HCT116 (cell line): Measurements from ENCODE around the gene DPH2. TPM values are rescaled to one million over a fixed set of nuclear protein-coding genes. Genes with fewer than 3 reads are reported as not detected.
A peak's percentile ranks its signal among the peaks of the same experiment; 100 is the strongest.

Source experiments
- ATAC-seq: fragments of 200-7000 bp; cut with Tn5 transposase; 2 replicates; pipeline ENCODE4 v1.9.1; 2020; ENCODE audit warnings: mild to moderate bottlenecking, moderate library complexity
- BruUV-seq: library from RNA; stranded (reverse); fragments of 400-500 nt; replicated peaks from 2 replicates; lab custom pipeline; 2021; lab: Mats Ljungman, UMichigan
- CTCF ChIA-PET: fragments of 300-600 bp; sonication (Branson Sonifier 250); formaldehyde crosslinking; loops from one replicate; lab custom pipeline; 2021; ENCODE audit warnings: antibody characterized with exemption; lab: Charles Lee
- POLR2A ChIA-PET: fragments of 300-600, 350-600 bp; sonication (Branson Sonifier 250); formaldehyde crosslinking; loops from one replicate; lab custom pipeline; 2021; ENCODE audit warnings: antibody characterized with exemption; lab: Charles Lee
- RAD21 ChIA-PET, 2 experiments: fragments of 300-600 bp; sonication (Branson Sonifier 250); formaldehyde crosslinking; loops; one replicate each; lab custom pipeline; 2023; ENCODE audit warnings: low total read pairs in 2 of 2; ENCODE audit not compliant: uncharacterized antibody in 2 of 2, unreplicated experiment in 2 of 2, low non-redundant PET in 1 of 2; lab: Charles Lee
- DNase-seq: peaks from one replicate; pipeline ENCODE4 v3.0.0-alpha.2; 2010; ENCODE audit warnings: low read depth, low spot score
- H2AFZ ChIP-seq: fragments of 200-600 bp; shearing (Covaris generic), sonication (generic); 2 replicates; pipeline ENCODE4 v1.6.1; 2017; ENCODE audit warnings: low read depth, mixed run types, mixed read lengths, antibody characterized with exemption, low read length; ENCODE audit not compliant: poor library complexity, severe bottlenecking
- H3K27ac ChIP-seq: 2 replicates; pipeline ENCODE4 v1.5.1; 2012; ENCODE audit warnings: low read depth, low read length
- H3K27me3 ChIP-seq: fragments of 200-600 bp; sonication (generic); 2 replicates; pipeline ENCODE4 v1.6.1; 2016; ENCODE audit warnings: mixed run types, low read length, mixed read lengths; ENCODE audit not compliant: insufficient read depth
- H3K36me3 ChIP-seq, 2 experiments: fragments of 200-500 bp in 1 of 2; fragments of 200-600 bp in 1 of 2; sonication (Bioruptor generic) in 1 of 2; sonication (generic) in 1 of 2; 2 replicates each; pipeline versions ENCODE4 v1.5.1 to v1.6.1; 2014 to 2016; ENCODE audit warnings: low read length in 2 of 2, inconsistent platforms in 1 of 2, mixed read lengths in 1 of 2, mixed run types in 1 of 2; ENCODE audit not compliant: insufficient read depth in 2 of 2, control insufficient read depth in 1 of 2
- H3K4me1 ChIP-seq, 2 experiments: fragments of 200-600 bp in 1 of 2; sonication (generic) in 1 of 2; 2 replicates each; pipeline versions ENCODE4 v1.5.1 to v1.6.1; 2012 to 2017; ENCODE audit warnings: low read length in 2 of 2, inconsistent platforms in 1 of 2, mild to moderate bottlenecking in 1 of 2, mixed read lengths in 1 of 2, mixed run types in 1 of 2, moderate library complexity in 1 of 2; ENCODE audit not compliant: insufficient read depth in 2 of 2, control insufficient read depth in 1 of 2
- H3K4me2 ChIP-seq: fragments of 200-600 bp; sonication (generic); 2 replicates; pipeline ENCODE4 v1.6.1; 2017; ENCODE audit warnings: mixed run types, low read length, mixed read lengths
- H3K4me3 ChIP-seq, 2 experiments: fragments of 200-600 bp in 1 of 2; sonication (generic) in 1 of 2; replicated peaks in 1 of 2; 2 replicates each; pipeline ENCODE4 v1.5.1; 2011 to 2016; ENCODE audit warnings: low read length in 2 of 2, control low read depth in 1 of 2, low read depth in 1 of 2, mild to moderate bottlenecking in 1 of 2, mixed read lengths in 1 of 2, mixed run types in 1 of 2
- H3K79me2 ChIP-seq: fragments of 200-600 bp; sonication (generic); 2 replicates; pipeline ENCODE4 v1.6.1; 2017; ENCODE audit warnings: mild to moderate bottlenecking, mixed run types, low read length, moderate library complexity, mixed read lengths; ENCODE audit not compliant: insufficient read depth
- H3K9ac ChIP-seq: fragments of 200-600 bp; sonication (generic); 2 replicates; pipeline ENCODE4 v1.6.1; 2016; ENCODE audit warnings: low read length, mixed read lengths
- H3K9me2 ChIP-seq: fragments of 200-600 bp; sonication (generic), shearing (Covaris generic); 2 replicates; pipeline ENCODE4 v1.6.1; 2017; ENCODE audit warnings: mixed run types, mild to moderate bottlenecking, moderate library complexity; ENCODE audit not compliant: insufficient read depth
- H3K9me3 ChIP-seq, 2 experiments: fragments of 200-500 bp in 1 of 2; fragments of 200-600 bp in 1 of 2; sonication (Bioruptor generic) in 1 of 2; sonication (generic) in 1 of 2; 2 replicates each; pipeline ENCODE4 v1.6.1; 2014 to 2017; ENCODE audit warnings: low read length in 2 of 2, mixed read lengths in 2 of 2, inconsistent platforms in 1 of 2, low read depth in 1 of 2, mild to moderate bottlenecking in 1 of 2, mixed run types in 1 of 2, moderate library complexity in 1 of 2; ENCODE audit not compliant: control insufficient read depth in 1 of 2, insufficient read depth in 1 of 2
- H4K20me1 ChIP-seq: fragments of 200-600 bp; sonication (generic), shearing (Covaris generic); 2 replicates; pipeline ENCODE4 v1.6.1; 2017; ENCODE audit warnings: mixed run types, mild to moderate bottlenecking, moderate library complexity; ENCODE audit not compliant: insufficient read depth
- CTCF ChIP-seq, 3 experiments: fragments of 200-600 bp in 1 of 3; sonication (generic) in 1 of 3; IDR thresholded peaks in 2 of 3; conservative IDR thresholded peaks in 1 of 3; 2 replicates each; pipeline ENCODE4 v1.5.1; 2012 to 2017; ENCODE audit warnings: low read depth in 2 of 3, low read length in 2 of 3, antibody characterized with exemption in 1 of 3, borderline replicate concordance in 1 of 3, control low read depth in 1 of 3, mild to moderate bottlenecking in 1 of 3, mixed read lengths in 1 of 3, mixed run types in 1 of 3, moderate library complexity in 1 of 3; ENCODE audit not compliant: insufficient read depth in 1 of 3
- SP1 ChIP-seq: IDR thresholded peaks from 2 replicates; pipeline ENCODE4 v1.6.1; 2012; ENCODE audit warnings: low read depth
- ZFX ChIP-seq: fragments of 450-650 bp; IDR thresholded peaks from 2 replicates; pipeline ENCODE4 v1.6.1; 2017
- intact Hi-C: fragments of 100-400 bp; cut with micrococcal nuclease; formaldehyde crosslinking; loops from 2 replicates; pipeline ENCODE4 v1.10.0; 2022
- total RNA-seq: library from RNA; stranded (reverse); gene quantifications from one replicate; pipeline ENCODE4 v1.2.1, GENCODE V29; 2021; ENCODE audit not compliant: unreplicated experiment
- TF ChIP-seq, protein P1 (sequence below): IDR thresholded peaks from 2 replicates; pipeline ENCODE4 v1.6.1; 2011; ENCODE audit warnings: mild to moderate bottlenecking, low read length, moderate library complexity; ENCODE audit not compliant: insufficient replicate concordance; ENCODE audit errors: extremely low read depth

DPH2 gene
- total RNA-seq, 1 experiment from 2014 or later, result 53.2 TPM

DNA sequence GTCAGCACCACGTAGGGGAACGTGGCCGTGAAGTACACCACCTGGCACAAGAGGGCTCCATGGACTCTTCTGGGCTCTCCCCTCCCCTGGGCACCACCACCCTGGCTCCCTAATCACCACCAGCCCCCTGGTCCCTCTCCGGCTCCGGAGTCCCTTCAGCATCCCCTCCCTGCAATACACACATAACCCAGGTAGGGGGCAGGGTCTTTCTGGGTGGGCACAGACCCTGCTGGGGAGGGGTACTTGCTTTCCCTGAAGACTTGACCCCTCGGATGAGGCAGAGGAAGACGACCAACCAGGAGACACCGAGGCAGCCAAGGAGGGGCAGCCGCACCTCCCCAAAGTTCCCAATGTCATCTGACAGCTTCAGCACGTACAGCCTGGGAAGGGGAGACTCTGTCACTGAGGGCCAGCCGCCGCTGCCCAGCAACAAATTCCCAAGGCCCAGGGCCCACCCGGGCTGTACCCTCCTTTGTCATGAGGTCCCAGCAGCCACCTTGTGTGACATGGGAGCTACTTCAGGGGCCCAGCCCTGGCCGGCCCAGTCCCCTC, 32.9 kb downstream of the DPH2 start:
- no peak overlapping the region for H3K4me2 ChIP-seq
- no peak for ATAC-seq
- CTCF ChIA-PET, result no interaction called here
- TF ChIP-seq ZFX (no peak), SP1 (no peak), CTCF (IDR thresholded peaks at IDR 0.05 in 2 of 3, conservative IDR thresholded peaks at IDR 0.05 in 1 of 3; ENCODE audit: borderline replicate concordance in 1 of 3, insufficient read depth in 1 of 3, low read depth in 2 of 3, low read length in 2 of 3) (peak in 2 of 3 experiments; percentile 39 to 47; a peak in 4 of 6 replicates)
- TF ChIP-seq, protein P1, sequence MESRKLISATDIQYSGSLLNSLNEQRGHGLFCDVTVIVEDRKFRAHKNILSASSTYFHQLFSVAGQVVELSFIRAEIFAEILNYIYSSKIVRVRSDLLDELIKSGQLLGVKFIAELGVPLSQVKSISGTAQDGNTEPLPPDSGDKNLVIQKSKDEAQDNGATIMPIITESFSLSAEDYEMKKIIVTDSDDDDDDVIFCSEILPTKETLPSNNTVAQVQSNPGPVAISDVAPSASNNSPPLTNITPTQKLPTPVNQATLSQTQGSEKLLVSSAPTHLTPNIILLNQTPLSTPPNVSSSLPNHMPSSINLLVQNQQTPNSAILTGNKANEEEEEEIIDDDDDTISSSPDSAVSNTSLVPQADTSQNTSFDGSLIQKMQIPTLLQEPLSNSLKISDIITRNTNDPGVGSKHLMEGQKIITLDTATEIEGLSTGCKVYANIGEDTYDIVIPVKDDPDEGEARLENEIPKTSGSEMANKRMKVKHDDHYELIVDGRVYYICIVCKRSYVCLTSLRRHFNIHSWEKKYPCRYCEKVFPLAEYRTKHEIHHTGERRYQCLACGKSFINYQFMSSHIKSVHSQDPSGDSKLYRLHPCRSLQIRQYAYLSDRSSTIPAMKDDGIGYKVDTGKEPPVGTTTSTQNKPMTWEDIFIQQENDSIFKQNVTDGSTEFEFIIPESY, result no peak
- TF ChIP-seq, all 23 proteins: peak for 1
- Histone ChIP-seq H3K4me3 (no peak overlapping the region), H3K4me1 (peaks cover 0 to 4% of the 10 kb centered on the region in 2 experiments; a peak in 2 of 4 replicates), H3K36me3 (no peaks in the 10 kb centered on the region), H3K9me3 (no peaks in the 10 kb centered on the region), H3K9ac (no peak overlapping the region), H4K20me1 (no peaks in the 10 kb centered on the region), H2AFZ (no peak overlapping the region), H3K79me2 (no peaks in the 10 kb centered on the region), H3K27me3 (no peaks in the 10 kb centered on the region), H3K9me2 (no peaks in the 10 kb centered on the region), H3K27ac (no peak overlapping the region)
- no peak for DNase-seq
- ChIA-PET RAD21 (no interaction called here), POLR2A (no interaction called here)
- intact Hi-C loops, result no loop called here
- no TSS peak for BruUV-seq
